Measurements from ENCODE around the gene ATP6V1B1. TPM values are rescaled to one million over a fixed set of nuclear protein-coding genes. Genes with fewer than 3 reads are reported as not detected.
A peak's percentile ranks its signal among the peaks of the same experiment; 100 is the strongest.

The ATP6V1B1 gene
- total RNA-seq, 1 experiment from 2014 or later: 6.5 TPM

DNA sequence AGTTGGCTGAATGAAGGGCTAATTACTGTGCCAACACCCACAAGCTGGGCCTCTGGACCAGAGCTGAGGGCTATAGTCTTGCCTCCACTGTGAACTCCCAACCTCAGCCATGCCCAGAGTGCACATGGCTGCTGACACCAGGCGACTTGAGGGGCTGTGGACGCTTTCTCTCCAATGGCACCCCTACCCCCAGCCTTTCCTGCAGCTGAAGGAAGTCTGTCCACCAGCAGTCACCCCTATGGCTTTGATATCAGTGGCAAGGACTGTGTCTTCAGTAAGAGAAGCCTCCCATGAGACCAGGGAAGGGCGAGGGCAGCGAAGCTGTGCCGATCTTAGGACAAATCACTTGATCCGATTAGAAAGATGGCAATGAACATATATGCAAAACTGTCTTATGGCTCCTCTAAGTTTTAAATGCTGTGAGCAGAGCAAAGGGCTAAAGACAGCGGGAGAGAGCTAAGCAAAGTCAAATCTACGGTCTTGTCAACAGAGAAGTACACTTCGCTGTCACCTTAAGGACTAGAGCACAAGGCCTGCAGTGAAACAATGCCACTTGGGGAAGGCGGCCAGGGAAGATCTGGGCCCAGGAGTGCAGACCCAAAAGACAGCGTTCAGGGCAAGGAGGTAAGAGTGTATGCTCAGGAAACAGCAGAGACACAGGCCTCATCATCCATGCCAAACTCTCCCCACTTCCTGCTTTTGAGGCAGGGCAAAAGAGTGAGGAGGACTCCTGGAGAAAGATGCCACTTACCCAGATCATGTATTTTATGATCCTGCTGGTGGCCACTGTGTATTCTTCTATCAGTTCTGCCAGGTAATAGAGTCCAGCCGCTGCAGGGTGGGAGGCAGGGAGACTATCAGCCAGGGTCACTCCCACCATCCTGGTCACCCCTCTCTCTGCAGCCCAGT is 57.5 kb downstream of the ATP6V1B1 start:
- BruUV-seq (replicated peaks): TSS peak; percentile 38
- H3K9me3 ChIP-seq (ENCODE audit: low read depth, low read length, poor library complexity, severe bottlenecking): no peaks in the 10 kb centered on the region
- peaks cover 9% of the 10 kb centered on the region for H3K36me3 ChIP-seq (ENCODE audit: insufficient read depth, low read length, poor library complexity, severe bottlenecking)
- ChIA-PET POLR2A (ENCODE audit: low non-redundant PET) (no interaction called here), CTCF (interaction anchor here (0.6 kb wide), 1 partner anchor 8 kb away, joined by 5 read pairs; no protein-coding TSS in a partner anchor)
- peak overlapping the region; percentile 97 for H3K4me3 ChIP-seq (ENCODE audit: low read depth, low read length, poor library complexity, severe bottlenecking)
- DNase-seq (ENCODE audit: low spot score): no peak
- H3K4me1 ChIP-seq (ENCODE audit: insufficient read depth, low read length, poor library complexity, severe bottlenecking): peaks cover 6% of the 10 kb centered on the region
- intact Hi-C loops (cut with micrococcal nuclease; ENCODE audit: unreplicated experiment): no loop called here
- H3K27ac ChIP-seq (ENCODE audit: low read depth, low read length, poor library complexity, severe bottlenecking): no peak overlapping the region
- TF ChIP-seq EZH2 (IDR thresholded peaks at IDR 0.05; ENCODE audit: borderline replicate concordance, low read depth, low read length, poor library complexity, severe bottlenecking): no peak
- TF ChIP-seq, protein P1, sequence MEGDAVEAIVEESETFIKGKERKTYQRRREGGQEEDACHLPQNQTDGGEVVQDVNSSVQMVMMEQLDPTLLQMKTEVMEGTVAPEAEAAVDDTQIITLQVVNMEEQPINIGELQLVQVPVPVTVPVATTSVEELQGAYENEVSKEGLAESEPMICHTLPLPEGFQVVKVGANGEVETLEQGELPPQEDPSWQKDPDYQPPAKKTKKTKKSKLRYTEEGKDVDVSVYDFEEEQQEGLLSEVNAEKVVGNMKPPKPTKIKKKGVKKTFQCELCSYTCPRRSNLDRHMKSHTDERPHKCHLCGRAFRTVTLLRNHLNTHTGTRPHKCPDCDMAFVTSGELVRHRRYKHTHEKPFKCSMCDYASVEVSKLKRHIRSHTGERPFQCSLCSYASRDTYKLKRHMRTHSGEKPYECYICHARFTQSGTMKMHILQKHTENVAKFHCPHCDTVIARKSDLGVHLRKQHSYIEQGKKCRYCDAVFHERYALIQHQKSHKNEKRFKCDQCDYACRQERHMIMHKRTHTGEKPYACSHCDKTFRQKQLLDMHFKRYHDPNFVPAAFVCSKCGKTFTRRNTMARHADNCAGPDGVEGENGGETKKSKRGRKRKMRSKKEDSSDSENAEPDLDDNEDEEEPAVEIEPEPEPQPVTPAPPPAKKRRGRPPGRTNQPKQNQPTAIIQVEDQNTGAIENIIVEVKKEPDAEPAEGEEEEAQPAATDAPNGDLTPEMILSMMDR (conservative IDR thresholded peaks at IDR 0.05; ENCODE audit: low read depth, low read length): no peak
- no peaks in the 10 kb centered on the region for H3K27me3 ChIP-seq (replicated peaks; ENCODE audit: insufficient read depth, low read depth, low read length, poor library complexity)

GRCh38 chr2:70994009-70994698 is 58.5 kb downstream of the ATP6V1B1 start:
- H3K27me3 ChIP-seq (replicated peaks; ENCODE audit: insufficient read depth, low read depth, low read length, poor library complexity): no peaks in the 10 kb centered on the region
- CTCF ChIA-PET: interaction anchor here (0.6 kb wide), 1 partner anchor 9 kb away, joined by 5 read pairs; no protein-coding TSS in a partner anchor

DNA sequence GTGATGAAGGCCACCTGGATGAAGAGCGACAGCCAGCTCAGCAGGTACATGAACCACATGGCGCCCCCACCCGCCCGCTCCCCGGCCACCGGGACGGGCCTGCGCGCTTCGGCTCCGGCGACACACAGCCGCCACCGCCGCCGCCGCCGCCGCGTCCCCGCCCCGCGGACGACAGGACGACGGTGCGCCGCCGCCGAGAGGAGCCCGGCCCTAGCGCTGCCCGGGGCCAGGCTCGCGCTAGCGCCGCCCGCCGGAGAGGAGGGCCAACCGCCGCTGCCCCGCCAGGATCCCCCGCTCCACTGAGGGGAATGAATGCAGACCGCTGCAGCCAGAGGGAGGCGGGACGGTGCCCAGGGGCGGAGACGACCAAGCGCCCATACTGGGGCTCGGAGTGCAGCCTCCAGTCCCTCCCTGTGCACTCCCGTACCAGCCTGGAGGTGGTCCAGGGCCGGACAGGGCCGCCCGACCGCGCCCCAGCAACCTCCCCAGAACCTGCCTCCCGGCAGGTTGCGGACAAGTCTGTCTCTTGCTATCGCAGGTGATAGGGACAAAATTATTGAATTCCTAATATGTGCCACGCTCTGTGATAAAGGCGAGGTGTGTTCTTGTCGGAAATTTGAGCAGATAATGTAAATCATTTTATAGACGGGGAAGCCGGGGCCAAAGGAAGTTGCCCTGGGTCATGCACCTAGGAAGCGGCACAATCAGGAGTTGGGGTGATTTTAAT is 59.2 kb downstream of the ATP6V1B1 start, which contains the start of gene TEX261:
Gene TEX261, minus strand, starts transcription at position 175 of the 727 bp plus-strand sequence. Its CDS starts 116 bp downstream, at position 59.
- Histone ChIP-seq H3K36me3 (ENCODE audit: insufficient read depth, low read length, poor library complexity, severe bottlenecking) (no peaks in the 10 kb centered on the region), H3K27ac (ENCODE audit: low read depth, low read length, poor library complexity, severe bottlenecking) (peak within 1 kb of the TSS; percentile 86), H3K4me1 (ENCODE audit: insufficient read depth, low read length, poor library complexity, severe bottlenecking) (peaks cover 6% of the 10 kb centered on the region), H3K9me3 (ENCODE audit: low read depth, low read length, poor library complexity, severe bottlenecking) (no peaks in the 10 kb centered on the region), H3K4me3 (ENCODE audit: low read depth, low read length, poor library complexity, severe bottlenecking) (peak within 1 kb of the TSS; percentile 97), H3K27me3 (replicated peaks; ENCODE audit: insufficient read depth, low read depth, low read length, poor library complexity) (no peaks in the 10 kb centered on the region)
- intact Hi-C loops (cut with micrococcal nuclease; ENCODE audit: unreplicated experiment): no loop called here
- ChIA-PET CTCF (no interaction called here), POLR2A (ENCODE audit: low non-redundant PET) (no interaction called here)
- peak; percentile 94 for DNase-seq (ENCODE audit: low spot score)
- no peak for TF ChIP-seq EZH2 (IDR thresholded peaks at IDR 0.05; ENCODE audit: borderline replicate concordance, low read depth, low read length, poor library complexity, severe bottlenecking)
- TF ChIP-seq, protein P1 (conservative IDR thresholded peaks at IDR 0.05; ENCODE audit: low read depth, low read length): peak; percentile 66
- no TSS peak for BruUV-seq (replicated peaks)

More at GRCh38 chr2:70994009-70994698, 58.5 kb downstream of the ATP6V1B1 start:
- Histone ChIP-seq H3K9me3 (ENCODE audit: low read depth, low read length, poor library complexity, severe bottlenecking) (no peaks in the 10 kb centered on the region), H3K36me3 (ENCODE audit: insufficient read depth, low read length, poor library complexity, severe bottlenecking) (peaks cover under 1% of the 10 kb centered on the region), H3K4me3 (ENCODE audit: low read depth, low read length, poor library complexity, severe bottlenecking) (peak overlapping the region; percentile 97), H3K4me1 (ENCODE audit: insufficient read depth, low read length, poor library complexity, severe bottlenecking) (peaks cover 6% of the 10 kb centered on the region), H3K27ac (ENCODE audit: low read depth, low read length, poor library complexity, severe bottlenecking) (peak overlapping the region; percentile 86)
- POLR2A ChIA-PET (ENCODE audit: low non-redundant PET): no interaction called here
- intact Hi-C loops (cut with micrococcal nuclease; ENCODE audit: unreplicated experiment): no loop called here
- no peak for TF ChIP-seq EZH2 (IDR thresholded peaks at IDR 0.05; ENCODE audit: borderline replicate concordance, low read depth, low read length, poor library complexity, severe bottlenecking)
- TF ChIP-seq, protein P1 (conservative IDR thresholded peaks at IDR 0.05; ENCODE audit: low read depth, low read length): no peak
- BruUV-seq (replicated peaks): no TSS peak
- no peak for DNase-seq (ENCODE audit: low spot score)

Data from A673 (cell line).